ENCODE data around the gene KCNQ1OT1. TPM values are rescaled to one million over a fixed set of nuclear protein-coding genes. Genes with fewer than 3 reads are reported as not detected.
A peak's percentile ranks its signal among the peaks of the same experiment; 100 is the strongest.

Gene KCNQ1OT1
- total and polyA plus RNA-seq, 7 donors = 0.01 to 0.56 (median 0.30) TPM

GRCh38 chr11:2684581-2684980, 15.2 kb downstream of the KCNQ1OT1 start:
- intact Hi-C loops (cut with DNase I) = no loop called here
- no peak for TF ChIP-seq CTCF (IDR thresholded peaks at IDR 0.05)
- Histone ChIP-seq H3K27me3 (ENCODE audit: insufficient read depth in 3 of 3, low read length in 2 of 3) (no peaks in the 10 kb centered on the region), H3K4me1 (peaks cover under 1% of the 10 kb centered on the region), H3K9me3 (no peaks in the 10 kb centered on the region), H3K4me3 (no peak overlapping the region), H3K27ac (no peak overlapping the region), H3K36me3 (ENCODE audit: insufficient read depth in 1 of 2, low read depth in 1 of 2) (no peaks in the 10 kb centered on the region)
- peak in 1 of 2 donors; percentile 15 for DNase-seq
- WGBS, 3 donors = 87 to 91% (median 89%) methylated on average over 1 of the region's 1 CpG
- no peak for ATAC-seq

GRCh38 chr11:2683806-2684205, 16.0 kb downstream of the KCNQ1OT1 start:
- ATAC-seq = no peak
- no peaks in the 10 kb centered on the region for H3K9me3 ChIP-seq
- intact Hi-C loops (cut with DNase I) = no loop called here
- TF ChIP-seq CTCF (IDR thresholded peaks at IDR 0.05) = no peak
- WGBS, 3 donors = 84 to 88% (median 87%) methylated on average over 4 of the region's 4 CpGs
- no peaks in the 10 kb centered on the region for H3K36me3 ChIP-seq (ENCODE audit: insufficient read depth in 1 of 2, low read depth in 1 of 2)
- DNase-seq = no peak
- no peaks in the 10 kb centered on the region for H3K4me1 ChIP-seq
- no peaks in the 10 kb centered on the region for H3K27me3 ChIP-seq (ENCODE audit: insufficient read depth in 3 of 3, low read length in 2 of 3)
- H3K27ac ChIP-seq = no peak overlapping the region
- no peak overlapping the region for H3K4me3 ChIP-seq

- intact Hi-C loops (cut with DNase I) = no loop called here
- Histone ChIP-seq H3K27ac (no peak overlapping the region), H3K36me3 (ENCODE audit: insufficient read depth in 1 of 2, low read depth in 1 of 2) (no peaks in the 10 kb centered on the region), H3K27me3 (ENCODE audit: insufficient read depth in 3 of 3, low read length in 2 of 3) (no peaks in the 10 kb centered on the region), H3K4me1 (peaks cover 4% of the 10 kb centered on the region), H3K9me3 (no peaks in the 10 kb centered on the region), H3K4me3 (no peak overlapping the region)
- ATAC-seq (no peak), DNase-seq (no peak)
- TF ChIP-seq CTCF (IDR thresholded peaks at IDR 0.05) = no peak
- WGBS, 3 donors = 87 to 89% (median 87%) methylated on average over 5 of the region's 5 CpGs
These were observed 18.2 kb downstream of the KCNQ1OT1 start for GRCh38 chr11:2681408-2682145.

GRCh38 chr11:2679011-2679676, 20.6 kb downstream of the KCNQ1OT1 start:
- Histone ChIP-seq H3K27me3 (ENCODE audit: insufficient read depth in 3 of 3, low read length in 2 of 3) (no peaks in the 10 kb centered on the region), H3K4me3 (no peak overlapping the region), H3K27ac (no peak overlapping the region), H3K36me3 (ENCODE audit: insufficient read depth in 1 of 2, low read depth in 1 of 2) (no peaks in the 10 kb centered on the region), H3K4me1 (peaks cover 4% of the 10 kb centered on the region), H3K9me3 (no peaks in the 10 kb centered on the region)
- ATAC-seq (no peak), DNase-seq (no peak)
- no peak for TF ChIP-seq CTCF (IDR thresholded peaks at IDR 0.05)
- 84 to 92% (median 92%) methylated on average over 2 of the region's 2 CpGs for WGBS, 3 donors
- intact Hi-C loops (cut with DNase I) = no loop called here

Data from psoas muscle (tissue), 8 donors.